GM21367 (cell line): ENCODE data around the gene NEK10.

ENCODE experiments used
- ATAC-seq: cut with Tn5 transposase; IDR thresholded peaks from one replicate; pipeline ENCODE4 v1.9.1; 2021; ENCODE audit not compliant: unreplicated experiment

NEK10 gene

GRCh38 chr3:27076815-27077630 is 292.2 kb downstream of the NEK10 start:
- no peak for ATAC-seq

DNA sequence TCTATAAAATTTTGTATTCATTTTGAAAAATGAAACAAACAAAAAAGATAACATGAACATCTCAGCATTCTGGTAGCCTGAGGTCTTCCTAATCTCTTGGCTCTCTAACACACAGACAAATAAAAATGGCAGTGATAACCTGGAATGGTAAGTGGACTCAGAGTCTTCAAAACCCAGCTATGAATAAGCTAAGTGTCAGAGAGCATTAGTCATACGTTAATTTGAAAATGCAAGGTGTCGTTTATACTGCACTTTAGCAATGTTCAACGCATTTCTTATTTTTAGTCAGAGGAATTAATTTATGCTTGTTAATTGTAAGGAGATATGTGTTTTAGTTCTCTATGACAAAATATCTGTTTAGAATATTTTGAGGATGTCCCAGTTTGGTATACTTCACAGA is 294.3 kb downstream of the NEK10 start:
- no peak for ATAC-seq

DNA sequence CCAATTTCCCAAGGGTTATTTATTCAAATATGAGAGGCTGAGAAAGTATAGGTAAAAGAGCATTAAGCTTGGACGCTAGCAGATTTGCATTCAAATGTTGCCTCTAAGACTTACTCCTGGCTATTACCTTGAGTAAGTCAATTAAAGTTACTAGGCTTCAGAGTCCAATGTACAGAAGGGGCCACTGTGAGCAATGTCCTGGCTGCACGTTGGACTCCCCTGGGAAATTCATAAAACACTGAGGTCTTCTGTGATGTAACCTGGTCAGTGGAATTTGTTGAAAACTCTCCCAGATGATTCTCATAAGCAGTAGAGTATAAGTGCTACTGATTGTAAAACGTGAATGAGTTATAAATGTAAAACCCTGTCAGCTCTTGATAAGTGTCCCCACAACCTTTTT is 295.3 kb downstream of the NEK10 start:
- no peak for ATAC-seq

DNA sequence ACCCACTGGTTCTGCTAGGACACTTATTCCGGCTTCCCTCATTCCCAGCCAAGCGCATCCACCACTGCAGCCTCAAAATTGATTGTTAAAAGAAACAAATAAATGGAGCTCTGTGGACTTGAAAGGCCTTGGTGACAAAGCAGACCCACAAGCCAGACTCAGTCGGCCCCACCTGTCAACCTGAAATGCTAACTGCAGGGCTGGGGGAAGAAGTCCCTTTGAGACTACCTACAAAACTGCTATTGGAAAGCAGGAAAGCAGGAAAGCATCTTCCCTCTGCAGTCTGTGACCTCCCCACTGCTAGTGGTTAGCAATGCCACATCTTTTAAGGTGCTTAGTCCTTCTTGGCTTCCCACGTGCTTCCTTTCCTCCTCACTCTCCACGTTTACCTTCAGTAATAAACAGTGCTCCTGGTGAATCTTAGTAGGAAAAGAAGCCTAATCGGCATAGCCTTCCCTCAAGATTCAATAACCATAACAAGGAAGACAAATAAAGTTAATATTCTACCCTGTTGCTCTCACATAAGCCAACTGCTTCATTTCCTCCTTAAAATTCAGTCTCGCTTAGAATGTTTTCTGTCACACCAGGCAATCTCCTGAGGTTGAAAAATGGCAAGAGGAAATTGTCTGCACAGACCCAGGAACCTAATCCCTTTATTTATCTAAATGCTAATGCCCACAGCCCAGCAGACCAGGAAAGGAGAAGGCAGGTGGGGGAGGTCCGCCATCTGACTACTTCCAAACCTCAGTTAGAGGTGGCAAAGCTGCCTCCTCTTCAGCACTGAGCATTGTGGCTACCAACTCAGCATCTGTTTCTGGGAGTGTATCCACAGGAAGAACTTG is 296.2 kb downstream of the NEK10 start:
- ATAC-seq = no peak

DNA sequence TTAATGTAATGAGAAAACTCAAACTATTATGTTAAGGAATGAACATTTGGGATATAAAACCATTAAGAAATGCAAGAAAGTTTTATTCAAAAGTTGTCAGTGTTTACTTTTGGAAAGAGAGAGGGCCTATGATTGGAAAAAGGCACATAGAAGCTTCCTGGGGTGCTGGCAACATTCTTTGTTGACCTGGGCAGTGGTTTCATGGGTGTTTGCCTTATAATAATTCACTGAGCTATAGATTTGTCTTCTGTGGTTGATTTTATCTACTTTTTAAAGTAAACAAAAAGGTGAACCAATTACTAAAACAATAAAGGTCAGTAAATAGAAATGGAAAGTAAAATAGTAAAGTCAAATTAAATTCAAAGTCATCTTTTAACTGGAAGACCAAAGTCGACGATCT is 308.8 kb downstream of the NEK10 start:
- ATAC-seq = no peak
